Measurements from ENCODE around the gene MTCH1.

DNA sequence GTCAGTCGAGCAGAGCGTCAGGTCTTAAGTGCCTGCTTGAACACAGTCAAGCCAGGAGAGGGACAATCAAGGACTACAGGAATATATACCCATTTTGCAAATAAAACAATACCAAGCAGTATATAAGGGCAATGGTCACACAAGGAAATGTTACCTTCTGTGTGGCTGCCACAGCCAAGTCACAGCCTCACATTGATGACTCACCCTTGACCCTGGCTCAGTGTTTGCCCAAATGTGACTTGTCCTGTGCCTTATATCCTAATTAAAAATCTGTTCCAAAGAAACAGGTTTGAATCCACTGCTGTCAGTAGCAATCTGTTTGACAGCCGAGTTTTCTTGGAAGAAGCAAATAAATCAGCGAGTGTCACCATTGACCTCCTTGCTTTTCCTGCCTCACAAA, 65.9 kb downstream of the MTCH1 start:
- TF ChIP-seq, protein P1, sequence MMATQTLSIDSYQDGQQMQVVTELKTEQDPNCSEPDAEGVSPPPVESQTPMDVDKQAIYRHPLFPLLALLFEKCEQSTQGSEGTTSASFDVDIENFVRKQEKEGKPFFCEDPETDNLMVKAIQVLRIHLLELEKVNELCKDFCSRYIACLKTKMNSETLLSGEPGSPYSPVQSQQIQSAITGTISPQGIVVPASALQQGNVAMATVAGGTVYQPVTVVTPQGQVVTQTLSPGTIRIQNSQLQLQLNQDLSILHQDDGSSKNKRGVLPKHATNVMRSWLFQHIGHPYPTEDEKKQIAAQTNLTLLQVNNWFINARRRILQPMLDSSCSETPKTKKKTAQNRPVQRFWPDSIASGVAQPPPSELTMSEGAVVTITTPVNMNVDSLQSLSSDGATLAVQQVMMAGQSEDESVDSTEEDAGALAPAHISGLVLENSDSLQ (IDR thresholded peaks at IDR 0.05), result no peak
- no peak for TF ChIP-seq ELF4 (IDR thresholded peaks at IDR 0.05)
- no peak for TF ChIP-seq FOXA1 (IDR thresholded peaks at IDR 0.05)
- no peak for TF ChIP-seq TARDBP (IDR thresholded peaks at IDR 0.05)
- no peak for TF ChIP-seq LEF1 (IDR thresholded peaks at IDR 0.05; ENCODE audit: borderline replicate concordance)
- no peak for TF ChIP-seq L3MBTL2 (conservative IDR thresholded peaks at IDR 0.05)
- TF ChIP-seq ARNT (IDR thresholded peaks at IDR 0.05), result no peak
- TF ChIP-seq BHLHE40 (IDR thresholded peaks at IDR 0.05; ENCODE audit: borderline replicate concordance), result no peak
- no peak for TF ChIP-seq FOXK2 (IDR thresholded peaks at IDR 0.05)
- TF ChIP-seq FOXM1 (IDR thresholded peaks at IDR 0.05; ENCODE audit: borderline replicate concordance), result no peak
- no peak for TF ChIP-seq SP1 (IDR thresholded peaks at IDR 0.05)
- TF ChIP-seq SUZ12 (IDR thresholded peaks at IDR 0.05), result no peak
- TF ChIP-seq NFRKB (IDR thresholded peaks at IDR 0.05), result no peak
- no peak for TF ChIP-seq CTBP1 (IDR thresholded peaks at IDR 0.05; ENCODE audit: borderline replicate concordance)

Data from HEK293T (cell line).